Heart right ventricle (tissue), 16 donors: ENCODE data around the gene C1orf52. TPM values are rescaled to one million over a fixed set of nuclear protein-coding genes. Genes with fewer than 3 reads are reported as not detected.
A peak's percentile ranks its signal among the peaks of the same experiment; 100 is the strongest.

Source experiments
- ATAC-seq, 8 donors: fragments of 200-7000 bp; cut with Tn5 transposase; one replicate each; pipeline ENCODE4 v1.9.1; 2020; ENCODE audit warnings: mild to moderate bottlenecking in 8 of 8, moderate library complexity in 8 of 8, moderate number of reproducible peaks in 1 of 8
- DNase-seq, 2 donors: peaks; one replicate each; pipeline ENCODE4 v3.0.0-alpha.2; 2020
- H3K27ac ChIP-seq, 10 donors: fragments of 200-600 bp; sonication (generic) in 2 of 10; one replicate each; pipeline versions ENCODE4 v1.5.0 to v1.8.0; 2020 to 2022; ENCODE audit warnings: mild to moderate bottlenecking in 3 of 10
- H3K27me3 ChIP-seq, 7 donors: fragments of 200-600 bp; one replicate each; pipeline ENCODE4 v1.8.0; 2021 to 2022; ENCODE audit warnings: mild to moderate bottlenecking in 2 of 7
- H3K36me3 ChIP-seq, 9 donors: fragments of 200-600 bp; sonication (generic) in 1 of 9; one replicate each; pipeline versions ENCODE4 v1.5.0 to v1.8.0; 2020 to 2022; ENCODE audit warnings: mild to moderate bottlenecking in 2 of 9
- H3K4me1 ChIP-seq, 9 donors: fragments of 200-600 bp; sonication (generic) in 1 of 9; one replicate each; pipeline versions ENCODE4 v1.5.0 to v1.8.0; 2020 to 2022; ENCODE audit warnings: mild to moderate bottlenecking in 4 of 9
- H3K4me3 ChIP-seq, 10 donors: fragments of 200-600 bp; sonication (generic) in 2 of 10; one replicate each; pipeline versions ENCODE4 v1.5.0 to v1.8.0; 2020 to 2022; ENCODE audit warnings: mild to moderate bottlenecking in 7 of 10, moderate library complexity in 2 of 10
- H3K9me3 ChIP-seq, 11 donors: fragments of 200-600 bp in 10 of 11; sonication (generic) in 2 of 11; one replicate each; pipeline versions ENCODE4 v1.5.0 to v1.8.0; 2013 to 2022; ENCODE audit warnings: mild to moderate bottlenecking in 2 of 11, control low read depth in 1 of 11, moderate library complexity in 1 of 11
- WGBS, 2 donors: extraction: QIAGEN DNeasy Blood & Tissue Kit; methylation state at CpG; one replicate each; pipeline ENCODE4 v1.1.7; 2013; ENCODE audit warnings: inconsistent platforms in 1 of 2; 5-methylcytosine and 5-hydroxymethylcytosine counted together
- intact Hi-C, 10 donors: fragments of 100-400 bp; cut with DNase I; formaldehyde crosslinking; loops; one replicate each; pipeline versions ENCODE4 v1.11.1 to v1.14.2; 2022
- polyA plus RNA-seq, 2 donors: library from polyadenylated mRNA; stranded (reverse); fragments of 200-250 nt; gene quantifications; one replicate each; pipeline ENCODE4 v1.2.3, GENCODE V29; 2013
- total RNA-seq, 10 donors: library from RNA; stranded (reverse); fragmentation: NEBNext Ultra II Directional in 3 of 10; extraction: Animal tissue kit (Norgen Biotek cat#: 25700) in 3 of 10; gene quantifications; one replicate each; pipeline versions ENCODE4 v1.2.1 to v1.2.4, GENCODE V29; 2021 to 2023
- TF ChIP-seq, protein P1 (sequence below), 9 donors: fragments of 200-600 bp; sonication (generic) in 2 of 9; IDR thresholded peaks; one replicate each; pipeline versions ENCODE4 v1.5.0 to v1.8.0; 2021 to 2022; ENCODE audit warnings: antibody characterized with exemption in 9 of 9, mild to moderate bottlenecking in 5 of 9, moderate library complexity in 1 of 9
- donor health status: Arrhythmogenic right ventricular cardiomyopathy.
- donor health status: ischemic (EF 13 %, LVEDD 7.1; RV severe dilation, severe dysfunction).
- donor health status: healthy with polysubstance abuse.
- donor health status: DM: no; HTN: yes; CAD: no.
- donor health status: DM: no; HTN: no; CAD: no.
- donor health status: ischemic (EF 25% LVEDD 6.9; RV normal size, moderate dysfunction).
- donor health status: ischemic (EF 25% LVEDD 5.7; RV mildly dilated, moderate dysfunction).
- donor health status: healthy.
- donor health status: DM: yes; HTN: yes; CAD: no.
- donor health status: Ischemic cardiomyopathy.
- donor health status: ischemic (EF 35%, LVEDD 5.7; RV mildly dilated, moderate dysfunction).
- donor health status: nonischemic (EF 11% LVEDD 7.7; RV severe dilation, severe dysfunction).
- donor health status: DM: yes; HTN: yes; CAD: no.
- donor health status: PGD.
- donor health status: ischemic (EF 29% LVEDD 5.4; RV normal size, mild dysfunction).
- donor health status: nonischemic (EF 23%, LVEDD 6.1; RV moderate dilation, normal function).

The C1orf52 gene
- total and polyA plus RNA-seq, 12 donors = 12.8 to 34.4 (median 15.7) TPM

GRCh38 chr1:85290826-85291225, 31.4 kb upstream of the C1orf52 start:
- Histone ChIP-seq H3K27ac (no peak overlapping the region), H3K4me1 (peaks cover 0 to 10% (median 0%) of the 10 kb centered on the region in 9 donors), H3K27me3 (no peaks in the 10 kb centered on the region), H3K36me3 (no peaks in the 10 kb centered on the region), H3K4me3 (no peak overlapping the region), H3K9me3 (no peaks in the 10 kb centered on the region)
- 97 to 100% methylated on average over 2 of the region's 2 CpGs for WGBS, 2 donors
- intact Hi-C loops = no loop called here
- DNase-seq (no peak), ATAC-seq (no peak)
- TF ChIP-seq, protein P1, sequence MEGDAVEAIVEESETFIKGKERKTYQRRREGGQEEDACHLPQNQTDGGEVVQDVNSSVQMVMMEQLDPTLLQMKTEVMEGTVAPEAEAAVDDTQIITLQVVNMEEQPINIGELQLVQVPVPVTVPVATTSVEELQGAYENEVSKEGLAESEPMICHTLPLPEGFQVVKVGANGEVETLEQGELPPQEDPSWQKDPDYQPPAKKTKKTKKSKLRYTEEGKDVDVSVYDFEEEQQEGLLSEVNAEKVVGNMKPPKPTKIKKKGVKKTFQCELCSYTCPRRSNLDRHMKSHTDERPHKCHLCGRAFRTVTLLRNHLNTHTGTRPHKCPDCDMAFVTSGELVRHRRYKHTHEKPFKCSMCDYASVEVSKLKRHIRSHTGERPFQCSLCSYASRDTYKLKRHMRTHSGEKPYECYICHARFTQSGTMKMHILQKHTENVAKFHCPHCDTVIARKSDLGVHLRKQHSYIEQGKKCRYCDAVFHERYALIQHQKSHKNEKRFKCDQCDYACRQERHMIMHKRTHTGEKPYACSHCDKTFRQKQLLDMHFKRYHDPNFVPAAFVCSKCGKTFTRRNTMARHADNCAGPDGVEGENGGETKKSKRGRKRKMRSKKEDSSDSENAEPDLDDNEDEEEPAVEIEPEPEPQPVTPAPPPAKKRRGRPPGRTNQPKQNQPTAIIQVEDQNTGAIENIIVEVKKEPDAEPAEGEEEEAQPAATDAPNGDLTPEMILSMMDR (IDR thresholded peaks at IDR 0.05) = no peak

GRCh38 chr1:85289848-85290335, 30.4 kb upstream of the C1orf52 start:
- no peak for DNase-seq
- no peaks in the 10 kb centered on the region for H3K9me3 ChIP-seq
- H3K4me3 ChIP-seq = no peak overlapping the region
- intact Hi-C loops = no loop called here
- H3K4me1 ChIP-seq = peaks cover 0 to 6% (median 0%) of the 10 kb centered on the region in 9 donors
- 61 to 75% methylated on average over 4 of the region's 4 CpGs for WGBS, 2 donors
- H3K27me3 ChIP-seq = no peaks in the 10 kb centered on the region
- ATAC-seq = peak in 5 of 8 donors; percentile 26 to 92 (median 57)
- peak overlapping the region in 2 of 10 donors; percentile 30 to 53 for H3K27ac ChIP-seq
- TF ChIP-seq, protein P1 (IDR thresholded peaks at IDR 0.05) = no peak
- no peaks in the 10 kb centered on the region for H3K36me3 ChIP-seq

GRCh38 chr1:85289207-85289847, 29.9 kb upstream of the C1orf52 start:
- WGBS, 2 donors = 92 to 93% methylated on average over 9 of the region's 9 CpGs
- Histone ChIP-seq H3K36me3 (no peaks in the 10 kb centered on the region), H3K4me3 (no peak overlapping the region), H3K4me1 (peaks cover 0 to 6% (median 0%) of the 10 kb centered on the region in 9 donors), H3K9me3 (no peaks in the 10 kb centered on the region), H3K27ac (peak overlapping the region in 1 of 10 donors; percentile 53), H3K27me3 (no peaks in the 10 kb centered on the region)
- ATAC-seq (no peak), DNase-seq (no peak)
- TF ChIP-seq, protein P1 (IDR thresholded peaks at IDR 0.05) = no peak
- intact Hi-C loops = no loop called here

DNA sequence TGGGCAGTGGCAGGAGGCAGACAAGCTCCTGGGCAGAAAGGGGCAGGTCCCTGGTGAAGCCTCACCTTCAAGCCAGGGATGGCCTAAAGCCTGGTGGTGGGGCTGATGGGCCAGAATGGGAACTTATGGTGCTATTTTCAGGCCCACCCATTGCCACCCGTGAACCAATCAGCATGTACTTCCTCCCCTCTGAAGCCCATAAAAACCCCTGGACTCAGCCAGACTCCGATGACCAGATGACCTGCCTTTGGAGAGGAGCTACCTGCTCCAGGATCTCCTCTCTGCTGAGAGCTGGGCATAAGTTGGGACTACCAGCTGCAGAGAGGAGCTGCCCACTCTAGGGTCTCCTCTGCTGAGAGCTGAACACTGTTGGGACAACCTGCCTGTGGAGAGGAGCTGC, 24.7 kb upstream of the C1orf52 start:
- DNase-seq (no peak), ATAC-seq (peak in 1 of 8 donors; percentile 7)
- no peak overlapping the region for H3K27ac ChIP-seq
- 89 to 93% methylated on average over 2 of the region's 2 CpGs for WGBS, 2 donors
- no peaks in the 10 kb centered on the region for H3K36me3 ChIP-seq
- no peaks in the 10 kb centered on the region for H3K9me3 ChIP-seq
- no peak overlapping the region for H3K4me3 ChIP-seq
- TF ChIP-seq, protein P1 (IDR thresholded peaks at IDR 0.05) = no peak
- intact Hi-C loops = no loop called here
- peaks cover 0 to 5% (median 0%) of the 10 kb centered on the region in 9 donors for H3K4me1 ChIP-seq
- no peaks in the 10 kb centered on the region for H3K27me3 ChIP-seq
